Superior temporal gyrus (tissue), 1 donor: ENCODE measurements around the gene CST8.

ENCODE experiments used
- DNase-seq: peaks from one replicate; pipeline ENCODE4 v3.0.0-alpha.2; 2016; ENCODE audit errors: extremely low spot score

Gene CST8

DNA sequence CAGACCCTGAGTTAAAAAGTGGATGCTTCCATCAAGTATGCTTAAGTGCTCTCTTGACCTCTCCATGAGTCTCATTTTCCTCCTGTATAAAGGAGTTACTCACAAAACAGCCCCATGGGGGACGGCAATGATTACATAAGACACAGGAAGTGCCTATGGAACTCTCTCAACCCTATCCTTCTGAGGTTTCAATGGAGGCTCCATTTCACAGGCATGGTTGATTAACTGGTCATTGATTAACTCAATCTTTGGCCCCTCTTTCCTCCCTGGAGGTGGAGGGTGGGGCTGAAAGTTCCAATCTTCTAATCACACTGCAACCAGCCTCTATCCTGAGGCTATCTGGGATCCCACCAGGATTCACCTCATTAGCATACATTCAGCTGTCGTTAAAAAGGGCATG is 29.3 kb downstream of the CST8 start:
- no peak for DNase-seq

DNA sequence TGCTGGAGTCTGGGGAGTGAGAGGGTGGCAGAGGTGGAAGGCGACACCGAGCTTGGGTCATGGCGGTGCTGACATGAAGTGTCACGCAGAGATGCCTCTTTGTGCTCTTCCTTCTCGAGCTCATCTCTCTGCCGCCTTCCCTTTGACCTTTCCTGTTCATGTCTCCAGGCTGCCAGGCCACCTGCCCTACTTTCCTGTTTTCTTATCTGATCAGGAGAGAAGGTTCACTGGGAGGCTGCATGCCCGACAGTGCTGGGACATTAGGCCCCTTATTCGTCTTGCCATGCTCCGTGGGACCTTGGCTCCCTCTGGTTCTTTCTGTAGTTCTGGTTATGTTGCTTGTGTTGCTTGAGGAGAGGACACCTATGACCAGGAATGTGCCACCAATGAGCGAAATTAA is 33.2 kb downstream of the CST8 start:
- no peak for DNase-seq

DNA sequence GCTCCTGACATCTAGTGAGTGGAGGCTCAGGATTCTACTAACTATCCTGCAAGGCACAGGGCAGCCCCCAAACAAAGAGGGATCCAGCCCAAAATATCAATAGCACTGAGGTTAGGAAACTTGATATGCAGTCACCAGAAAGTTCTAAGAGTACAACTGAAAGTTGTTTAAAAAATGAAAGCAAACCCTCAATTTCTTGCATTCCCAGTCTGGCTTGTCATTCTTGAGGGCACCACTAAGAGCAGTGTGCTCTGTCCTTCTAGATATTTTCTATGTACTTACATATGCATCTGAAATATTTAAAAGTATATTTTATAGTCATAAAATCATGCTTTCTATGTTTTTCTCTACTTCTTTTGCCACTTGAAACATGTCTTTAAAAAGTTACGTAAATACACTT is 35.9 kb downstream of the CST8 start:
- DNase-seq, result no peak

DNA sequence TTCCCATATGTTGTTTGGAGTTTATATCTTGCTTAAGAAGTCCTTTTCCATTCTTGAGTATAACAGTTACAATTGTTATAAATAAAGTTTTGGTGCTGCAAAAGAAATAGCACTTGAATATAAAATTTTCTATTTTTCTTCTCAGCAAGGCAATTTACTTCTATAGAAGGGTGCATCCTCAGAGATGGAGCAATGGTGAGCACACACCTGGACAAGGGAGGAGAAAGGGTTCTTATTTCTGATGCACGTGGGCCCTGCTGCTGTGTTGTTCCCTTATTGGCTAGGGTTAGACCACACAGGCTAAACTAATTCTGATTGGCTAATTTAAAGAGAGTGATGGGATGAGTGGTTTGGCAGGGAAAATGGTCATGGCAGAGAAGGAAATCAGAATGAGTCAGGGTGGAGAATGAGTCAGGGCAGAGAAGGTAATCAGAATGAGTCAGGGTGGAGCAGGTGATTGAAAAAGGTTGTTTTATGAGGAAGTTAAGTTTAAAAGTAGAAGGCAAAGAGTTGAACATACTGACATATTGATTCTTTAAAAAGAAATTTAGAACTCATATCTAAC is 38.0 kb downstream of the CST8 start:
- DNase-seq, result no peak

DNA sequence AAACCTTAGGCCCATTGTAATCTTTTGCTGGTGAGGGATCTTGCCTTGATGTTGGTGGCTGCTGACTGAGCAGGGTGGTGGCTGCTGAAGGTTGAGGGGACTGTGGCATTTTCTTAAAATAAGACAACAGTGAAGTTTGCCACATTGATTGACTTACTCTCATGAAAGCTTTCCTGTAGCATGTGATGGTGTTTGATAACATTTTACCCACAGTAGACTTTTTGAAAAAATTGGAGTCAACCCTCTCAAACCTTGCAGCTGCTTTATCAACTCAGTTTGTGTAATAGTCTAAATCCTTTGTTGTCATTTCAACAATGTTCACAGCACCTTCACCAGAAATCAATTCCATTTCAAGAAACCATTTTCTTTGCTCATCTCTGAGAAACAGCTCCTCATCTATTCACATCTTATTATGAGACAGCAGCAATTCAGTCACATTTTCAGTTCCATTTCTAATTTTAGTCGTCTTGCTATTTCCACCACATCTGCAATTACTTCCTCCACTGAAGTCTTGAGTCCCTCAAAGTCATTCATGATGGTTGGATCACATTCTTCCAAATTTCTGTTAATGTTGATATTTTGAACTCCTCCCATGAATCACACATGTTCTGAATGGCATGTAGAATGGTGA is 40.1 kb downstream of the CST8 start:
- DNase-seq, result no peak

DNA sequence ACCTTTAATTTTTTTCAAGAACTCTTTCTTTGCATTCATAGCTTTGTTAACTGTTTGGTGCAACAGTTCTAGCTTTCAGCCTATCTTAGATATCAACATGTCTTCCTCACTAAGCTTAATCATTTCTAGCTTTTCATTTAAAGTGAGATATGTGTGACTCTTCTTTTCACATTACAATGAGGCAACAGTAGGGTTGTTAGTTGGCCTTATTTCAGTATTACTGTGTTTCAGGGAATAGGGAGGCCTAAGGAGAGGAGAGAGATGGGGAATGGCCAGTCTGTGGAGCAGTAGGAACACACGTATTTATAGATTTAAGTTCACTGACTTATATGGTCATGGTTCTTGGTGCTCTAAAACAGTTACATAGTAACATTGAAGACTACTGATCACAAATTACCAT is 41.6 kb downstream of the CST8 start:
- DNase-seq, result no peak

DNA sequence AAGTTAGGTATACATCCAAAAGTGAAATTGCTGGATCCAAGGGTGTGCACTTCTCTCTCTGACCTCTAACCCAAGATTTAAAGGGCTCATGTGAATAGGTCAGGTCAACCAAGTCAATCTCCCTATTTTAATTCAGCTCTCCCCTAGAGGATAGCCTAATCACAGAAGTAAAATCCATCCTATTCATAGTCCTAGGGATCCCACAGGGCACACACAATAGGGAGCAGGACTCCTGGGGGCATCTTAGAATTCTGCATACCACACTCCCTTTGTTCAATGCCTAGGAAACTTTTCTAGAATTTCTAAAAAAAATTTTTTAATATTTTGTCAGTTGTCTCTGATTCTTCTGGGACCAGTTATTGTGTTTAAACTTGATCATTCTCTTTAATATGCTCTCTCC is 42.2 kb downstream of the CST8 start:
- no peak for DNase-seq

DNA sequence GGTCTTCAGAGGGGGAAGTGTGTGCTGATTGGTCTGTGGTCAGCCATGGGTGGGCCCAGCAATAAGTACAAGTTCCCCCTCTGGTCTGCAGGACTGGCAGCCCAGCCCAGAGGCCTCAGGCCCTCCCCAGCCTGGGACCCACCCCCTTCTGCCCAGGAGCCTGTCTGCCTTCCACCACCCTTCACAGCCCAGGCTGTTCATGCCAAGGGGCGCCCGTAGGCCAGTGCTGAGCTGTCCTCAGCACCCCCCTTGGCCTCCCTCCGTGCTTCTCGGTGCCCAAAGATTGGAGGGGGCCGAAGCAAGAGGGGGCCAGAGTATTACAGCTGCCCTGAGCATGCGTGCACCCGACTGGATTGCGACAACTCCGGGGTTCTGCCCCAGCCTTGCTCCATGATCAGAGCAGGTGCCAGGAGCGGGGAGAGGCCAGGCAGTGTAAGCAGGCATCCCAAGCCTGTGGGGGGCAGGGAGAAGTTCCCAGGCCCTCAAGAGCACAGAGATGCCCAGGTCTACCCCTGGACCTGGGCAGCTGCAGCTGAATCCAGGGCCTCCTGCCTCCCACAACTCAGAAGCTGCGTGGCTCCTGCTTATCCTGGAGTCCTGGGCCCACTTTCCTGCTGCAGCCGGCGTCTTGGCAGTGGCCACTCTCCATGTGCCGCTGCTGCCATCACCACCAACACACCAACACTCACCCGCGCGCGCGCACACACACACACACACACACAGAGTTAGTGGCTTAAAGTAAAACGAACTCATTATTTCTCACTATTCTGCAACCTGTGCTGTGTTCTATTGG is 44.1 kb downstream of the CST8 start:
- no peak for DNase-seq

DNA sequence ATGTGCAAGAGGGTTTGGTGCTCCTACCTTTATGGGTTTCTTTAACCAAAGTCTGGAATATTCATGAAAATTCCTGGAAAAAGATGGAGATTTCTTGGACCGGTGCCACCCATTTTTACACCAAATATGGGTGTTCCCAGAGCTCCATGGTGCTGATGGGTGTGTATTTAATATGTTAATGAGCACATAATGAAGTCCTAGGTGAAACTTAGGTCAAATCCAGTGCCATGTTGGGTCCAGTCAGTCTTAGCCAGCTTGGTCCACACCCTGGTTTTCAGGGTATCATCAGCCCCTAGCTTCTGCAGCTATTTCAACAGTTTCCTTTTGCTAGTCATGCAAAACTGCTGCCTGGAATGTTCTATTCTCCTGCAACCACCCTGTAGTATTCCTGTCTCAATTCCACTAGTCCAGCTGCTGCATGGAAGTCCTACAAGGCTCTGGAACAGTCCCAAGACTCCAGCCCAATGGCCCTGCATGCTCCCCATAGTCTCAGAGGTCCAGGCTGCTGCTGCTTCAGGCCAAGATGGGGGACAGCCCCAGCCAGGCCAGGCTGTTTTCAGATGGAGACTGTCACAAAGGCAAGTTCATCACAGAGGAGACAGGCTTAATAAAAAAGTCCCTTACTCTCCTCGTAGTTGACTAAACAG is 45.5 kb downstream of the CST8 start:
- no peak for DNase-seq

DNA sequence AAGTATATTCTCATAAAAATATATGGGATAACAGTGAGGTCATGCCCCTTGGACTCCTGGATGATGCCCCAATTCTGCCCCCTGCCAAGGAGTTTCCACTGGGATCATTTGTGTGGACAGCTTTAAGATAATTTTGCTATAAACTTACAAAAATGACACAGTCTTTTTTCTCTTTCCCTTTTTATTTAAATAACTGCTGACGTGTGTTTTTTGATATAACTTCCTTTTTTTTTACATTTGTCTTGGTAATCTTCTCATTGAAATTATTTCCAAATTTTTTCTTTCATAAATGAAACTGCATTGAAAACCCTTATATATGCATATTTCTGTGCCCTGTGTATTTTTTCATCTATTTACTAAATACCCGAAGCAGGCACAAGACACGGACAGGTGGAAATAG is 46.1 kb downstream of the CST8 start:
- no peak for DNase-seq

DNA sequence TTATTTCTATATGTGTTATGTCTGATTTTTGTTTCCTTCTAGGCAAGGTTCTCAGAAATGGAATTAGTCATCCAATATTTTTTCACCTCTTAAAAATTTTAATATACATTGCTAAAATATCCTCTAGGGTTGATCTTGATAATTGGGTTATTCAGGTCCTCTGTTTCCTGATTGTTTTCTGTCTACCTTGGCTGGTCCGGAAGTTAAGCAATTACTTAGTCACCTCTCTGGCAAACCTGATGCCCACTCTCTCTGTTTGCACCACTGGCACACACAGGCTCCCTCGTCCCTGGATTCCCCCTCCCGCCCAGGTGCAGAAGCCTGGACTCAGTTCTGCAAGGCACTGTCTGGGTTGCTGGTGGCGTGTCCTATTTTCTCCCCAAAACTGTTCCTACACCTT is 49.7 kb downstream of the CST8 start:
- DNase-seq, result no peak

DNA sequence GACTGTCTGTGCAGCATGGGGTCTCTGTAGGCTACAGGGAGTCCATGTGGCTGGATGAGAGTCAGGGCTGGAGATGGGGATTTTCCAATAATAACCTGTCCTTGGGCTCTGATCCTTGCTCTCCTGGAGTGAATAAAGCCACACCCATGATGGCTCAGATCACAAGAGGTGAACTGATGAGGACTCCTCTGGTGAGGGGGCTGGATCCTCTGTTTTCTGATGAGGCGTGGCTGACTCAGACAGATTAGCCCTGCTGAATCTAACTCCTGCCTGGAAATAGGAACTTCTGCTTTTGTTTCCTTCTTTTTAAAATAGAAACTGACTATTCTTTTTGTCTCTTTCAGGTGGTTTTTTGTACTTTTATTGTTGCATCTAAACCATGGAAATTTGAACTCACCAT is 50.4 kb downstream of the CST8 start:
- no peak for DNase-seq

DNA sequence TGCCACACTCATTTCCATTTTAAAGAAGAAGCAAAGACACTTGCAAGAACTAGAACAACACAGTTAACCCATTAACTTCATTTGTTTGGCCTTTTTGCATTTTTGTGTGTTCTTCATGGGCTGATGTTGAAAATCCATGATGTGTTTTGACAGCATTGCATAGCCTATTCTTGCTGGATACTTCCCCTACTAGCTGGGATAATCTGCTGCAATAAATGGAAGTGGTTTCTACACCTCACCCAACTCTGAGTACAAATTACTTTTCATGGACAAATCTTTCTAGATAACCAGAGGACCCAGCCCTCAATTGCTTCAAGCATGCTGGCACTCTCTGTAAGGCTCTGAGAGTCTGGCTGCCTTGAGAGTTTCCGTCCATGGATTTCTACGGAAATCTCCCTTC is 50.9 kb downstream of the CST8 start:
- no peak for DNase-seq

DNA sequence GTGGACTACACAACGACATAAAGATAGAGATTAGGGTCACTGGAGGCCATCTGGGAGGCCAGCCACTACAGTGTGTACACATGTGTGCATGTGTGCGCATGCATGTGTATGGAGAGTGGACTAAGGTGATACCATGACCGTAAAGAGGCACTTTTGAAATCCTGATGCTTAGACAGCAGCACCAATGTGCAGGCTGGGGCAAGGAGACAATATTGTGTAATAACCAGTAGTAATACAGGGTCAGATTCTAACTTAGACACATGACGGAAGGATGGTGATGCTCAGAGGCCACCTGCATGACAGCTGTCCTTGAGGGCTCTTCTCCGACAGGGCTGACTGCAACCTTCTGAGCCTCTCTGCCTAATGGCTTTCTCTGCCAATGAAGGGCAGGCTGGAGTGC is 51.9 kb downstream of the CST8 start:
- no peak for DNase-seq

DNA sequence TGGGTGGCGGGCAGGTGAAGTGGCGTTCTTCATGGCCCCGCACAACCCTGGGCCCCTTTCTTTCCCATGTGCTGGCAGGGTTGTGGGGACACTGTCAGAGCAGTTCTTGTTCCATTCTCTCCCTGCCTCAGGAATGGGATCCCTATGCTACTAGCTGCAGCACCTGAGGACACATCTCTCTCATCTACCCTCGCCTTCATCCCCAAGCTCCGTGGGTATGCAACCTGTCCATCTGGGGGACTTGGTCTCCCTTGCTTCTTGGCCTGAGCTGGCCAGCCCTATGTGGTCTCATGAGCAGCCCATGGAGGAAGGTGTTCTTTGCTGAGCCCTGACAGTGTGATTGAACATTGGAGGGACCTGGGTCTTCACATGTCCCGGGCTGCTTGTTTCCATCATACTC is 53.2 kb downstream of the CST8 start:
- no peak for DNase-seq
